Endothelial cell (in vitro differentiated cells): ENCODE data around the gene AKAP13. TPM values are rescaled to one million over a fixed set of nuclear protein-coding genes. Genes with fewer than 3 reads are reported as not detected.

Source experiments
- DNase-seq: peaks from one replicate; pipeline ENCODE4 v3.0.0; 2021; ENCODE audit warnings: low spot score
- H3K27ac Mint-ChIP-seq: one replicate; pipeline ENCODE4 v1.8.0; 2021; ENCODE audit warnings: mixed read lengths, inconsistent platforms; ENCODE audit not compliant: unreplicated experiment
- H3K27me3 Mint-ChIP-seq: one replicate; pipeline ENCODE4 v1.8.0; 2021; ENCODE audit warnings: mild to moderate bottlenecking, moderate library complexity, mixed read lengths, inconsistent platforms; ENCODE audit not compliant: unreplicated experiment
- H3K36me3 Mint-ChIP-seq: one replicate; pipeline ENCODE4 v1.8.0; 2021; ENCODE audit warnings: mild to moderate bottlenecking, low read depth, mixed read lengths, inconsistent platforms; ENCODE audit not compliant: unreplicated experiment
- H3K4me1 Mint-ChIP-seq: one replicate; pipeline ENCODE4 v1.8.0; 2021; ENCODE audit warnings: mild to moderate bottlenecking, mixed read lengths, inconsistent platforms; ENCODE audit not compliant: unreplicated experiment
- H3K4me3 Mint-ChIP-seq: one replicate; pipeline ENCODE4 v1.8.0; 2021; ENCODE audit warnings: mild to moderate bottlenecking, mixed read lengths, inconsistent platforms; ENCODE audit not compliant: unreplicated experiment
- H3K9me3 Mint-ChIP-seq: one replicate; pipeline ENCODE4 v1.8.0; 2021; ENCODE audit warnings: mixed read lengths, inconsistent platforms; ENCODE audit not compliant: unreplicated experiment
- total RNA-seq: library from RNA; stranded (reverse); fragmentation: NEBNext Ultra II Directional; extraction: Animal tissue kit (Norgen Biotek cat#: 25700); gene quantifications from one replicate; pipeline ENCODE4 v1.2.1, GENCODE V29; 2021; ENCODE audit not compliant: unreplicated experiment
- TF ChIP-seq, protein P1 (sequence below): fragments of 200-600 bp; sonication (generic); IDR thresholded peaks from one replicate; pipeline ENCODE4 v1.5.0; 2021; ENCODE audit warnings: antibody characterized with exemption; ENCODE audit not compliant: unreplicated experiment

Gene AKAP13
- total RNA-seq, 1 donor from 2014 or later = 249 TPM

DNA sequence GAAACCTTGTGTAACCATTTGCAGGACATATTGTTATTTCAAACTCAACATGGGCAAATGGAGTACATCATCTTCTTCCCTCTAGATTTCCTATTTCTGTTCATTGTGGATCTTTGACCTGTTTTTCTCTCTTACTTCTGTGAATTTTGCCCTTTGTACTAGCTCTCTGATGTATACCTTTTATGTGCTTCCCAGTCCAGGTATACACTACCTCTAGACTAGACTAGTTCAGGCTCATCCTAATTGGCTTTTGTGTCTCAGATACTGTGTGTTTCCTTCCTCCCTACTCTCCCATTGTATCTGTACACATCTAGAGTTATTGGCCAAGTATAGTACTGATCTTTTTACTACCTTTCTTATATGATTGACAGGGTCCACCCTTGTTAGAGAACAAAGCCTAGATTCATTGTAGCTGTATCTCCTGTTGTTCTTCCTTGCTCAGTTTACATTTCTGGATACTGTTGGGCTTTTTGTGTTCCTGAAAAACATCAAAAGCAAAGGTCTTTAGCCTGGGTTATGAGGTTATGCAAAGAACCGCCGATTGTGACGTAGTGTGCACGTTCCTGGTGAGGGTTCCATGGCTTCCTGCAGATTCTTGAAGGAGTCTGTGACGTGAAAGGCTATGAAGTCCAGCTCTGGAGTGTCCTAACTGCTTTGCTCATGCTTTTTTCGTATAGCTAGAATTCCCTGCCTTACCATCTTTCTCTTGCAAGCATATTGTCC is 247.0 kb downstream of the AKAP13 start:
- H3K27ac Mint-ChIP-seq = no peak overlapping the region
- H3K9me3 Mint-ChIP-seq = peaks cover 4% of the 10 kb centered on the region
- H3K4me3 Mint-ChIP-seq = no peak overlapping the region
- no peaks in the 10 kb centered on the region for H3K27me3 Mint-ChIP-seq
- peaks cover 42% of the 10 kb centered on the region for H3K4me1 Mint-ChIP-seq
- DNase-seq = no peak
- peaks cover 11% of the 10 kb centered on the region for H3K36me3 Mint-ChIP-seq
- TF ChIP-seq, protein P1, sequence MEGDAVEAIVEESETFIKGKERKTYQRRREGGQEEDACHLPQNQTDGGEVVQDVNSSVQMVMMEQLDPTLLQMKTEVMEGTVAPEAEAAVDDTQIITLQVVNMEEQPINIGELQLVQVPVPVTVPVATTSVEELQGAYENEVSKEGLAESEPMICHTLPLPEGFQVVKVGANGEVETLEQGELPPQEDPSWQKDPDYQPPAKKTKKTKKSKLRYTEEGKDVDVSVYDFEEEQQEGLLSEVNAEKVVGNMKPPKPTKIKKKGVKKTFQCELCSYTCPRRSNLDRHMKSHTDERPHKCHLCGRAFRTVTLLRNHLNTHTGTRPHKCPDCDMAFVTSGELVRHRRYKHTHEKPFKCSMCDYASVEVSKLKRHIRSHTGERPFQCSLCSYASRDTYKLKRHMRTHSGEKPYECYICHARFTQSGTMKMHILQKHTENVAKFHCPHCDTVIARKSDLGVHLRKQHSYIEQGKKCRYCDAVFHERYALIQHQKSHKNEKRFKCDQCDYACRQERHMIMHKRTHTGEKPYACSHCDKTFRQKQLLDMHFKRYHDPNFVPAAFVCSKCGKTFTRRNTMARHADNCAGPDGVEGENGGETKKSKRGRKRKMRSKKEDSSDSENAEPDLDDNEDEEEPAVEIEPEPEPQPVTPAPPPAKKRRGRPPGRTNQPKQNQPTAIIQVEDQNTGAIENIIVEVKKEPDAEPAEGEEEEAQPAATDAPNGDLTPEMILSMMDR = no peak

DNA sequence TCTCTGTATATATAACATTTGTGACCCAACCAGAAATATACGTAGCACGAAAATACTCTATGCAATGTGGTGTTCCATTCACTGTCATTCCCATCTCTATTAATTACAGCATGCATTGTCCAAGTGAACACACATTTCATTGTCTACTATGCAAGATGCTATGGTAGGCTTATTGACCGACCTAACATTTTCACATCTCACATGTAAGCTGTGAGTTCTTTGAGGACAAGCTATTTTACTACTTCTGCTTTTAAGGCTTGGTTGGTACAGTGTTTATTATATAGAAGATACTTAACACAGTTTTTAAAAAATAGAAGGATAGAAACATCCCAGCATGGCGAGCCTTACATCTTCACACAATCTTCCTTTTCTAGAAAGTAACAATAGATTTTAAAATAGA is 249.9 kb downstream of the AKAP13 start:
- Mint-ChIP-seq H3K4me1 (peaks cover 26% of the 10 kb centered on the region), H3K27me3 (no peaks in the 10 kb centered on the region), H3K27ac (no peak overlapping the region), H3K36me3 (peaks cover 9% of the 10 kb centered on the region), H3K4me3 (peak overlapping the region; percentile 22), H3K9me3 (peaks cover 4% of the 10 kb centered on the region)
- no peak for DNase-seq
- TF ChIP-seq, protein P1 = no peak

DNA sequence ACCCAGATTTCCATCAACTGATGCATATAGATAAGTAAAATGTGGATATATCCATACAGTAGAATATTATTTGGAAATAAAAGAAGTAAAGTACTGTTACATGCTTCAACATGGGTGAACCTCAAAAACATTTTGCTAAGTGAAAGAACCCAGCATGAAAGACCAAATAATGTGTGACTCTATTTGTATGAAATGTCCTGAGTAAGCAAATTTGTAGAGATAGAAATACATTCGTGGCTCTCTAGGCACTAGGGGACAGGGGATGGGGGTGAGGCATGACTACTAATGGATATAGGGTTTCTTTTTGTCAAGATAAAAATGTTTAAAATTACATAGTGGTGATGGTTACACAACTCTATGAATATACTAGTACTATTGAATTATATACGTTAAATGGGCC is 250.6 kb downstream of the AKAP13 start:
- no peak overlapping the region for H3K4me3 Mint-ChIP-seq
- H3K27ac Mint-ChIP-seq = peak overlapping the region; percentile 17
- H3K4me1 Mint-ChIP-seq = peaks cover 22% of the 10 kb centered on the region
- DNase-seq = no peak
- H3K27me3 Mint-ChIP-seq = no peaks in the 10 kb centered on the region
- peaks cover 4% of the 10 kb centered on the region for H3K9me3 Mint-ChIP-seq
- H3K36me3 Mint-ChIP-seq = peaks cover 4% of the 10 kb centered on the region
- TF ChIP-seq, protein P1 = no peak

DNA sequence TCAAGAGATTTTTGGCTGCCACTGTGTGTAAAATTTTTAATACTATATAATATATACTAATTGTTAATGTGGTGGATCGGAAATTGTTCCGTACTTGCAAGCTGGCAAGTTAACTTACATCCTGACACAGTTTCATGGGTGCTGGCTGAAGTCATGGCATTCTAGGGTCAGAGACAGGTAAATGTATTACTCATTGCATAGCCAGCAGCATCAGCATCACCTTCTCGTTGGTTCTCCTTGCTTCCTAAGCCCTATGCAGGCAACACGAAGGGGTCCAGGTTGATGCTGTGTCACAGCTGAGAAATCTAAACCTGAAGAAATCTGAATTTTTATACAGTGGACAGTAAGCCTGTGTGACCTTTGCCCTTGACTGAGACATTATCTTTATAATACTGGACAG is 251.6 kb downstream of the AKAP13 start:
- H3K27ac Mint-ChIP-seq = no peak overlapping the region
- H3K27me3 Mint-ChIP-seq = no peaks in the 10 kb centered on the region
- no peak for DNase-seq
- peaks cover 4% of the 10 kb centered on the region for H3K36me3 Mint-ChIP-seq
- TF ChIP-seq, protein P1 = no peak
- no peak overlapping the region for H3K4me3 Mint-ChIP-seq
- peaks cover 4% of the 10 kb centered on the region for H3K9me3 Mint-ChIP-seq
- peaks cover 21% of the 10 kb centered on the region for H3K4me1 Mint-ChIP-seq

DNA sequence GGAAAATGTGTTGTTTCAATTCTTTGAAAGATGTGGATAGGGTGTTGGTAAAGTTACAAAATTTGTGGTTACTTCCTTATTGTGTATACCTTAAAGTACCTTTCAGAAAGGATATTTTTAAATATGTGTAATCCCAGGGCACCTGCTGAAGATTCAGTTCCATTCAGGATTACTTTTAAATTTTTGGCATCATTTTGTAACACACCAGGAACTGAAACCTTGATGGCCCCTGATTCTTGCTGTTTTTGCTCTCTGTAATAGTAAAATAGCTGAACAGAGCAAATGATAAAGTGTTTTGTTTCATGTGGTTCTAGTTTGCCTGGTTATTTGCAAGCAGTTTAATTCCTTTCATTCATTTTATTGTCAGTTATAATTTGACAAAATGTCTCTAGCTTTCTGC is 253.5 kb downstream of the AKAP13 start:
- TF ChIP-seq, protein P1 = no peak
- Mint-ChIP-seq H3K36me3 (peaks cover 4% of the 10 kb centered on the region), H3K4me1 (peaks cover 12% of the 10 kb centered on the region), H3K27ac (no peak overlapping the region), H3K9me3 (peaks cover 4% of the 10 kb centered on the region), H3K27me3 (no peaks in the 10 kb centered on the region), H3K4me3 (no peak overlapping the region)
- DNase-seq = no peak
